ACC112 (cell line): Measurements from ENCODE around the gene CEP120.

Source experiments
- H2AFZ ChIP-seq: fragments of 200-600 bp; sonication (generic); one replicate; pipeline ENCODE4 v1.6.0; 2017; ENCODE audit warnings: antibody characterized with exemption, low read length; ENCODE audit not compliant: unreplicated experiment
- H3K27ac ChIP-seq: fragments of 200-600 bp; sonication (generic); 2 replicates; pipeline ENCODE4 v1.5.1; 2014; ENCODE audit warnings: low read depth, mild to moderate bottlenecking, antibody characterized with exemption, low read length, moderate library complexity
- H3K27me3 ChIP-seq: fragments of 200-600 bp; sonication (generic); 2 replicates; pipeline ENCODE4 v1.6.1; 2014; ENCODE audit warnings: mild to moderate bottlenecking, antibody characterized with exemption, low read length, moderate library complexity, mixed read lengths; ENCODE audit not compliant: insufficient read depth
- H3K36me3 ChIP-seq: fragments of 200-600 bp; sonication (generic); 2 replicates; pipeline ENCODE4 v1.6.1; 2016; ENCODE audit warnings: mild to moderate bottlenecking, antibody characterized with exemption, low read length, moderate library complexity, mixed read lengths; ENCODE audit not compliant: insufficient read depth
- H3K4me1 ChIP-seq: fragments of 200-600 bp; sonication (generic); one replicate; pipeline ENCODE4 v1.6.1; 2016; ENCODE audit warnings: low read length, mixed read lengths; ENCODE audit not compliant: insufficient read depth, unreplicated experiment, control insufficient read depth
- H3K4me3 ChIP-seq: fragments of 200-600 bp; sonication (generic); 2 replicates; pipeline ENCODE4 v1.5.1; 2014; ENCODE audit warnings: mild to moderate bottlenecking, low read depth, low read length
- H3K79me2 ChIP-seq: fragments of 200-600 bp; sonication (generic); one replicate; pipeline ENCODE4 v1.6.0; 2016; ENCODE audit warnings: low read length; ENCODE audit not compliant: control insufficient read depth, unreplicated experiment, insufficient read depth

CEP120 gene

DNA sequence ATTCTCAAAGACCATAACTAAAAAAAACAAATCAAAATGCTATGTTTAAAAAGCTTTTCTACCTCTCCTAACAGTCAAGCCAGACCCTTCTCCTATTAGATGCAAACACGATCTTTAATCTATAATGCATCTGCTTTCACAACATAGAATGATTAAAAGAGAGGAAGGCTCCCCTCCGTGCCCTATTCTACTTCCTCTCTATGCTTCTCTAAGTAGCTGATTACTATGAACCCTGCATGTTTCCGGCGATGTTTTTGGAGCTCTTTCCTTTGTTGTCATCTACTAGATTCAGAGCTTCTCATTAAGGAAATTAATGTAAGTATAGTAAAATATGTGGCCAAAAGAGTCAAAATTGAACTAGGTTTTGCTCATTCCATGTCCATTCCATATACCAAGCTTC, 29.2 kb upstream of the CEP120 start:
- peaks cover 15% of the 10 kb centered on the region for H3K4me1 ChIP-seq
- H3K4me3 ChIP-seq: no peak overlapping the region
- no peaks in the 10 kb centered on the region for H3K36me3 ChIP-seq
- no peak overlapping the region for H2AFZ ChIP-seq
- no peaks in the 10 kb centered on the region for H3K27me3 ChIP-seq
- no peaks in the 10 kb centered on the region for H3K79me2 ChIP-seq
- H3K27ac ChIP-seq: no peak overlapping the region

DNA sequence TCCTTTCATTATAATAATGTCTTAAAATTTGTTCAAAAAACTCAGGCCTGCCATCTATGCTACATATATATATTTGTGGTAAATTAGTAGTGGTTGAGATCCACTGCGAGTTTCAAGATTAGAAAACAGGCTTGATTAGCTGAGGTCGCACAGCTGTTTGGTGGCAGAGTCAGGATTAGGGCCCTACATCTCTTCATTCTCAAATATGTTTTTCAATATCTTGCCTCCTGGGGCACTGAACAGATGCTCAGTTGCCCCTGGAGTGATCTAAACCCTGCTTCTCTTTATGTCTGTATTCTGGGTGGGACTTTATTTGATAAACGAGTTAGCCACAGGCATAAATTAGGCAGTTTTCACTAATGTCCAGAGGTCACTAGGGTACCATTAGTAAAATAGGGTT, 27.8 kb upstream of the CEP120 start:
- Histone ChIP-seq H2AFZ (no peak overlapping the region), H3K36me3 (no peaks in the 10 kb centered on the region), H3K27me3 (no peaks in the 10 kb centered on the region), H3K4me3 (no peak overlapping the region), H3K4me1 (peaks cover 15% of the 10 kb centered on the region), H3K27ac (no peak overlapping the region), H3K79me2 (no peaks in the 10 kb centered on the region)

DNA sequence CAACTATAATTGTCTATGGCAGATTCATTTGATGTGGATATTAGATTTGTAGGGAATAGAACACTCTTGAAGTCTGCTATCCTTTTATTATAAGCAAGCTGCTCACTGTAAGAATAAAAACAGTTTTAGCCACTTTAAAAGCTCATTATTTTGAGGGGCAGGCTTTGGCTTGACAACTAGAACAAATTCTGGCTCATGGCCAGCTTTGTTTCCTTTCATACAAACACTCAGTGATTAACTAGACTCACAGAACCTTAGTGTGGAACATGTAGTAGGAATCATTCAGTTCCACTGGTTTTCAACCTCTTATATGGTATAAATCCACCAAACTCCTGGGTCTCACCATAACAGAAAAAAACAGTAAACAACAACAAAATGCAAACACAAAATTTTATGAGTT, 27.4 kb upstream of the CEP120 start:
- Histone ChIP-seq H3K36me3 (no peaks in the 10 kb centered on the region), H3K4me1 (peaks cover 15% of the 10 kb centered on the region), H3K27me3 (no peaks in the 10 kb centered on the region), H3K79me2 (no peaks in the 10 kb centered on the region), H3K27ac (no peak overlapping the region), H2AFZ (no peak overlapping the region), H3K4me3 (no peak overlapping the region)

DNA sequence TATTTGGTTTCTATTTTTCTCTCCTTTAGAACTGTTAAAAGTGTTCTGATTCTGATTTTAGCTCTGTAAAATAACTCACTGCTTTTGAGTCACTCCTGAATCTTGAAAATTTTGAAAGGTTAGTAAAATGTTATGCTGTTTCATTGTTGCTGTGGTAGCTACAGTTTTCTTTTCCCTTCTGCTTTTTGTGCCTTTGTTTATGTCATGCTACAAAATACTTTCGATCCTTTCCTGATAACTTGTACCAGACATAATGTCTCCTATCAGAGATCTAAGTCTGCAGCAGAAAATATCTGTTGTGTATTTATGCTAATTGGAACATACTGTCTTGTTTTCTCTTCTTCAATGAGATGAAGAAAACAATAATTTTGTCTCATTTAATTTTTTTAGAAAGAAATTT, 26.9 kb upstream of the CEP120 start:
- Histone ChIP-seq H3K27me3 (no peaks in the 10 kb centered on the region), H2AFZ (no peak overlapping the region), H3K36me3 (no peaks in the 10 kb centered on the region), H3K4me1 (peaks cover 15% of the 10 kb centered on the region), H3K27ac (no peak overlapping the region), H3K4me3 (no peak overlapping the region), H3K79me2 (no peaks in the 10 kb centered on the region)

DNA sequence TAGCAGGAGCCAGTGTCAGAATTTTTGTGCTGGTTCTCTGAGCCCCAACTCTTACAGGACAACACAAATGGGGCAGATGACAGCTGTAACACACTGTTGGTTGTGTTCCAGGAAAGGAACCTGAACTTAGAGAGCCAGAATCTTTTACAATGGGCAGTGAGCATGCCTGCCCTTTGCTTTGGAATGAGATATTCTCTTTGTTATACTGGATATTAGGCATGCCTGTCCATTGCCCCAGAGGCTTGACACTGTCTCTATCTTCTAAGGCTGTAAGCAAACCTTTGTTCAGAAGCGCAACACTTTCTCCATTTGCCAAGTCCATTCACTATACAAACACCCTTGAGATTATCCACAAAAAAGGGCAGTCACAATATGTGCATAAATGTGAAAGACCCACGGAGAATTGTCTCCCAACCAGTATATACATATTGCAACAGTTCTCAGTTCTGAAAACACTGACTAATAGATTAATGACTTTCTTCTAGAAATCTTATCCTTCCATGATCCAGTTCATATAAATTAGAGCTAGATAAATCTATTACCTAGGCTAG, 26.3 kb upstream of the CEP120 start:
- Histone ChIP-seq H3K27me3 (no peaks in the 10 kb centered on the region), H3K4me1 (peaks cover 12% of the 10 kb centered on the region)

DNA sequence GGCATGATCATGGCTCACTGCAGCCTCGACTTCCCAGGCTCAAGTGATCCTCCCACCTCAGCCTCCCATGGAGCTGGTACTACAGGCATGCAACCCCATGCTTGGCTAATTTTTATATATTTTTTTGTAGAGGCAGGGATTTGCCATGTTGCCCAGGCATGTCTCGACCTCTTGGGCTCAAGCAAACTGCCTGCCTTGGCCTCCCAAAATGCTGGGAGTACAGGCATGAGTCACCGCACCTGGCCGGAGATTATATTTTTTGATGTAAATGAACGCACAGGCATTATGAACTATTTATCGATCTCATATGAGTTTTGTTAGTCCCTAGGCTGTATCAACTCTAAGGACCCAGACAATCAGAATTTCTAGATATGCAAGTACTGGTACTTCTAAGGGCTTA, 25.5 kb upstream of the CEP120 start:
- Histone ChIP-seq H2AFZ (no peak overlapping the region), H3K27me3 (no peaks in the 10 kb centered on the region), H3K4me1 (peaks cover 6% of the 10 kb centered on the region)

More for the DNA sequence above, 26.3 kb upstream of the CEP120 start:
- Histone ChIP-seq H3K4me3 (no peak overlapping the region), H2AFZ (no peak overlapping the region), H3K36me3 (no peaks in the 10 kb centered on the region), H3K27ac (no peak overlapping the region), H3K79me2 (no peaks in the 10 kb centered on the region)

DNA sequence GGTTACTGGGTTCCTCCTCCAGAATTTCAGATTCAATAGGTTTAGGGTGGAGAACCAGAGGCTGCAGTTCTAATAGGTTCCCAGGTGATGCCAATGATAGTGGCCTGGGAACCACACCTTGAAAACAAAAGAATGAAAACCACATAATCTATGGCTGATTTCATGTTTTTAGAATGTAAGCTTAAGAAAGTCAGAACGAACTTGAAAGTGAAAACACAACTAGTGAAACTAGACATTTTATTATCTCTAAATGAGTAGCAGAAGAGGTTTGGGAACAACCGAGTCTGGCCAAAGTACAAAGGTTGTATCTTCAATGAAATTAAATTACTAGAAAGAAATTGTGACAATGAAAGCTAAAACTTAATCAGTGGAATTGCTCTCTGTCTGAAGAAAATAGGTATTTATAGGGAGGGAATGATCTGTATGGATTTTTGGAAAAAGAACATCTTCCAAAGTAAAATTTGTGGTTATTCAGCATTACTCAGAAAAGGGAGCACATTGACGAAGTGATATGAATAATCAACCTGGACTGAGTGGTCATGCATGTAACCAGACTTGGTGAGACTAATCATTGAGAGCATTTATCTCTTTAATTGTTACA, 24.9 kb upstream of the CEP120 start:
- no peaks in the 10 kb centered on the region for H3K36me3 ChIP-seq
- no peak overlapping the region for H2AFZ ChIP-seq
- no peak overlapping the region for H3K4me3 ChIP-seq
- no peaks in the 10 kb centered on the region for H3K27me3 ChIP-seq
- H3K27ac ChIP-seq: no peak overlapping the region
- H3K4me1 ChIP-seq: peaks cover 6% of the 10 kb centered on the region
- no peaks in the 10 kb centered on the region for H3K79me2 ChIP-seq

More for the DNA sequence above, 25.5 kb upstream of the CEP120 start:
- H3K4me3 ChIP-seq: no peak overlapping the region
- no peaks in the 10 kb centered on the region for H3K36me3 ChIP-seq
- H3K27ac ChIP-seq: no peak overlapping the region
- no peaks in the 10 kb centered on the region for H3K79me2 ChIP-seq

DNA sequence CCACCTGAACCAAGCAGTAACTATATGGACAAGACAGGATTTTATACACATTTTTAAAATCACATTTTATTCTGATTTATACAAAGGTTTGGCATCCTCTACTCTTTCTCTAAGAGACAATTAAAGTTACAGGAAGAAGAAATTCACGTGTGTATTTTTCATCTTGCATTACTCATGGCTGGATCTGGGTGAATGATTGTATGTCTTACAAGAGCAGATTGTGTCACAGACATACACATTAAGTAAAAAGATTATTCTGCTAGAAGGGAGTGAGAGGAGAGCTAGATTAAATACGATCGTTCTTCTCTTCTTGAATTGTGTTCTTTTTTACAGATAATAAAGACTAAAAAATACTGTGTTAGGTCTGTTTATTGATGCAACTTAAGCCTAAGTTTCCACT, 20.8 kb upstream of the CEP120 start:
- Histone ChIP-seq H3K79me2 (no peaks in the 10 kb centered on the region), H3K27ac (no peak overlapping the region), H3K36me3 (no peaks in the 10 kb centered on the region), H2AFZ (no peak overlapping the region), H3K27me3 (no peaks in the 10 kb centered on the region), H3K4me1 (no peaks in the 10 kb centered on the region), H3K4me3 (no peak overlapping the region)

DNA sequence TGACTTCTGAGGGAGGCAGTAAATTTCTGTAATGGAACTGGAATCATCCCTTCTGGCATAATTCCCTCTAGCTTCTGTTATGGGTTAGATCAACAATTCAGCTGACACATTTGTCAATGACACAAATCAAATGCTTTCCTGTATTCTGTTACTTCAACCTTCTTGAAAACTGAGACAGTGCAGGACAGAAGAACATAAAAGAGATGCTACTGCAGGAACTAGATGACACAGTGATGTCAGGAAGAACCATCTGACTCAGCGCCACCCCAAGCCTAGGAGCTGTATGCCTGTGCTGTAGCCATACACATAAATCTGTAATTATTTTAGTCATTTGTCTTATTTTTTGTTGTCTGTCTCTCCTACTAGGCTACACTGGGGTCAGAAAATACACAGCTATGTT, 18.2 kb upstream of the CEP120 start:
- Histone ChIP-seq H3K27ac (no peak overlapping the region), H3K79me2 (no peaks in the 10 kb centered on the region), H3K4me1 (no peaks in the 10 kb centered on the region), H3K27me3 (no peaks in the 10 kb centered on the region), H3K4me3 (no peak overlapping the region), H3K36me3 (no peaks in the 10 kb centered on the region), H2AFZ (no peak overlapping the region)

DNA sequence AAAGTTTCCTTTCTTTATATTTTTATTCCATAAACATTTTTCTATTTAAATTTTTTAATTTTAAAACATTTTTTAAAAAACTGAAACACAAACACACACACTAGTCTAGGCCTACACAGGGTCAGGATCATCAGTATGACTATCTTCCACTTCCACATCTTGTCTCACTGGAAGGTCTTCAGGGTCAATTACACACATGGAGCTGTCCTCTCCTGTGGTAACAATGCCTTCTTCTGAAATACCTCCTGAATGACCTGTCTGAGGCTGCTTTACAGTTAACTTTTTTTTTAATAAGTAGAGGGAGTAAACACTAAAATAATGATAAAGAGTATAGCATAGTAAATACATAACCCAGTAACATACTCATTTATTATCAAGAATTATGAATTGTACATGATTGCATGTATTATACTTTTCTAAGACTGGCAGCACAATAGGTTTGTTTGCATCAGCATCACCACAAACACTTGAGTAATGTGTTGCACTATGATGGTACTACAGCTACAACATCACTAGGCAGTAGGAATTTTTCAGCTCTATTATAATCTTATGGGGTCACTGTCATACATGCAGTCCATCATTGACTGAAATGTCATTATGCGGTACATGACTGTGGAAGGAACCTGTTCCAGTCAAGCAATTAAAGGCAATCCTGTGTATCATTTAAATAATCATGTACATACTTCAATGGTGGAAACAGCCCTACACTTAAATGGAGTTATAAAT, 17.4 kb upstream of the CEP120 start:
- no peaks in the 10 kb centered on the region for H3K36me3 ChIP-seq
- H3K4me3 ChIP-seq: no peak overlapping the region
- H3K27ac ChIP-seq: no peak overlapping the region
- H3K27me3 ChIP-seq: no peaks in the 10 kb centered on the region
- no peak overlapping the region for H2AFZ ChIP-seq
- no peaks in the 10 kb centered on the region for H3K4me1 ChIP-seq
- no peaks in the 10 kb centered on the region for H3K79me2 ChIP-seq

DNA sequence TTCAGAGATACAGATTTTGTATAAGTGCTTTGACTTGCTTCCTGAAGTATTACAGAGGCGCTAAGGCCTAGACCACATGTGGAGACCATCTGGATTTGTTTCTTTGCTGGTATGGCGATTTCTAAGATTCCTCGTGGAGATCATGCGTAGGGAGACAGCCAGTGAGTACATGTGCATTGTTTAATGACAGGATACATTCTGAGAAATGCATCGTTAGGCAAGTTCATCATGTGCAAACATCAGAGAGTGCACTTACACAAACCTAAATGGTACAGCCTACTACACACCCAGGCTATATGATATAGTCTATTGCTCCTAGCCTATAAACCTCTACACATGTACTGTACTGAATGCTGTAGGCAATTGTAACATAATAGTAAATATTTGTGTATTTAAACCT, 16.5 kb upstream of the CEP120 start:
- Histone ChIP-seq H2AFZ (no peak overlapping the region), H3K4me1 (no peaks in the 10 kb centered on the region), H3K27me3 (no peaks in the 10 kb centered on the region), H3K27ac (no peak overlapping the region), H3K36me3 (no peaks in the 10 kb centered on the region), H3K79me2 (no peaks in the 10 kb centered on the region), H3K4me3 (no peak overlapping the region)
